GM18498 (cell line): ENCODE results near the gene ABLIM1.

Experiments
- ATAC-seq: cut with Tn5 transposase; IDR thresholded peaks from one replicate; pipeline ENCODE4 v1.9.1; 2021; ENCODE audit warnings: mild to moderate bottlenecking, moderate library complexity; ENCODE audit not compliant: unreplicated experiment

The ABLIM1 gene

GRCh38 chr10:114551636-114551972 is 106.5 kb downstream of the ABLIM1 start:
- ATAC-seq: no peak

- no peak for ATAC-seq
Observed at GRCh38 chr10:114550756-114551635, 107.1 kb downstream of the ABLIM1 start.

GRCh38 chr10:114548662-114549061 is 109.4 kb downstream of the ABLIM1 start:
- ATAC-seq: no peak

GRCh38 chr10:114547514-114547913 is 110.6 kb downstream of the ABLIM1 start:
- no peak for ATAC-seq

- no peak for ATAC-seq
Observed at GRCh38 chr10:114547056-114547455, 111.0 kb downstream of the ABLIM1 start.

- ATAC-seq: no peak
Observed at GRCh38 chr10:114545819-114546218, 112.3 kb downstream of the ABLIM1 start.

GRCh38 chr10:114545071-114545470 is 113.0 kb downstream of the ABLIM1 start:
- ATAC-seq: no peak

- ATAC-seq: peak; percentile 96
Observed at GRCh38 chr10:114544045-114544659, 113.9 kb downstream of the ABLIM1 start.

GRCh38 chr10:114543456-114543855 is 114.6 kb downstream of the ABLIM1 start:
- ATAC-seq: no peak

GRCh38 chr10:114542373-114542772 is 115.7 kb downstream of the ABLIM1 start:
- no peak for ATAC-seq

GRCh38 chr10:114541797-114542160 is 116.3 kb downstream of the ABLIM1 start:
- no peak for ATAC-seq

- ATAC-seq: peak; percentile 46
Observed at GRCh38 chr10:114541081-114541796, 116.8 kb downstream of the ABLIM1 start.

- no peak for ATAC-seq
Observed at GRCh38 chr10:114540236-114540635, 117.8 kb downstream of the ABLIM1 start.

- no peak for ATAC-seq
Observed at GRCh38 chr10:114539623-114540022, 118.5 kb downstream of the ABLIM1 start.

- ATAC-seq: no peak
Observed at GRCh38 chr10:114538181-114538906, 119.7 kb downstream of the ABLIM1 start.

- ATAC-seq: no peak
Observed at GRCh38 chr10:114537736-114538135, 120.3 kb downstream of the ABLIM1 start.

GRCh38 chr10:114534571-114534981 is 123.5 kb downstream of the ABLIM1 start:
- ATAC-seq: no peak

- no peak for ATAC-seq
Observed at GRCh38 chr10:114532226-114532625, 125.8 kb downstream of the ABLIM1 start.

- ATAC-seq: peak; percentile 97
Observed at GRCh38 chr10:114526504-114527238, 131.4 kb downstream of the ABLIM1 start.

GRCh38 chr10:114526126-114526503 is 132.0 kb downstream of the ABLIM1 start:
- ATAC-seq: peak; percentile 43
